Islet of Langerhans (tissue), 1 donor: ENCODE measurements around the gene CBX5.
"Not testable (repeated sequence)": the region's sequence is repeated elsewhere in the genome, so short reads cannot be mapped to it uniquely, and the experiment has no call there.

Experiments used
- FAIRE-seq: peaks from one replicate; lab custom pipeline; 2011; peaks lifted over from hg19 to GRCh38; lab: Jason Lieb, UNC

The CBX5 gene

GRCh38 chr12:54197010-54197409 is 82.9 kb downstream of the CBX5 start:
- no peak for FAIRE-seq

GRCh38 chr12:54196396-54196795 is 83.5 kb downstream of the CBX5 start:
- no peak for FAIRE-seq

- FAIRE-seq: no peak
Observed at GRCh38 chr12:54195737-54196347, 84.1 kb downstream of the CBX5 start.

- no peak for FAIRE-seq
Observed at GRCh38 chr12:54195080-54195736, 84.7 kb downstream of the CBX5 start.

GRCh38 chr12:54194611-54195010 is 85.3 kb downstream of the CBX5 start:
- FAIRE-seq: not testable (repeated sequence)

GRCh38 chr12:54193434-54193833 is 86.5 kb downstream of the CBX5 start:
- no peak for FAIRE-seq

GRCh38 chr12:54191550-54192022 is 88.3 kb downstream of the CBX5 start:
- FAIRE-seq: no peak

GRCh38 chr12:54191126-54191525 is 88.8 kb downstream of the CBX5 start:
- no peak for FAIRE-seq

GRCh38 chr12:54189198-54189539 is 90.8 kb downstream of the CBX5 start:
- no peak for FAIRE-seq

GRCh38 chr12:54187075-54187474 is 92.8 kb downstream of the CBX5 start:
- no peak for FAIRE-seq

- no peak for FAIRE-seq
Observed at GRCh38 chr12:54185919-54186318, 94.0 kb downstream of the CBX5 start.

- not testable (repeated sequence) for FAIRE-seq
Observed at GRCh38 chr12:54185297-54185696, 94.6 kb downstream of the CBX5 start.

- FAIRE-seq: no peak
Observed at GRCh38 chr12:54184024-54184805, 95.7 kb downstream of the CBX5 start.

GRCh38 chr12:54182981-54183380 is 96.9 kb downstream of the CBX5 start:
- FAIRE-seq: no peak

GRCh38 chr12:54182086-54182485 is 97.8 kb downstream of the CBX5 start:
- FAIRE-seq: no peak
